ENCODE data around the gene FMC1. TPM values are rescaled to one million over a fixed set of nuclear protein-coding genes. Genes with fewer than 3 reads are reported as not detected.
"Not testable (repeated sequence)": the region's sequence is repeated elsewhere in the genome, so short reads cannot be mapped to it uniquely, and the experiment has no call there.

Gene FMC1
- total RNA-seq, 1 donor from 2014 or later: 5.1 TPM

DNA sequence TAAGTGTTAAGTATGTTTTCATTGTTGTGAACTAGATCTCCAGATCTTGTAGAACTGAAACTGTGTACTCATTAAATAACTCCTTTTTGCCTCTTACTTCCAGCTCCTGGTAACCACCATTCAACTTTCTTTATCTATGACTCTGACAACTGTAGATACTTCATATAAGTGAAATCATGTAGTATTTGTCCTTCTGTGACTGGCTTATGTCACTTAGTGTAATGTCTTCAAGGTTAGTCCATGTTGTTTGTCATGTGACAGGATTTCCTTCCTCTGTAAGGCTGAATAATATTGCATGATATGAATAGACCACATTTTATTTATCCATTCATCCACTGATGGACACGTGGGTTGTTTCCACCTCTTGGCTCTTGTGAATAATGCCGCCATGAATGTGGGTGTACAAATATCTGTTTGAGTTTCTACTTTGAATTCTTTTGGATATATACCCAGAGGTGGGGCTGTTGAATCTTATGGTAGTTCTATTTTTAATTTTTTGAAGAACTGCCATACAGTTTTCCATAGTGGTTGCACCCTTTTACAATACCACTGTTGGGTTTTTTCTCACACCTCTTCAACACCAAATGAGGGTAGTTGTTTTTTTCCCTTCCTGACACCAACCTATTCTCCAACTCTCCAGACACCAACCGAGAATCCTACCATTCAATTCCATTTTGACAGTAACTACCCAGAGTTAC lies 10.7 kb upstream of the FMC1 start:
- H3K36me3 Mint-ChIP-seq (ENCODE audit: low read depth): no peaks in the 10 kb centered on the region
- no peak for DNase-seq
- H3K4me3 Mint-ChIP-seq: no peak overlapping the region
- intact Hi-C loops (cut with micrococcal nuclease): no loop called here
- H3K27me3 Mint-ChIP-seq: peaks cover 4% of the 10 kb centered on the region
- H3K4me1 Mint-ChIP-seq: peaks cover 8% of the 10 kb centered on the region
- H3K27ac Mint-ChIP-seq: no peak overlapping the region
- H3K9me3 Mint-ChIP-seq: peaks cover 13% of the 10 kb centered on the region

DNA sequence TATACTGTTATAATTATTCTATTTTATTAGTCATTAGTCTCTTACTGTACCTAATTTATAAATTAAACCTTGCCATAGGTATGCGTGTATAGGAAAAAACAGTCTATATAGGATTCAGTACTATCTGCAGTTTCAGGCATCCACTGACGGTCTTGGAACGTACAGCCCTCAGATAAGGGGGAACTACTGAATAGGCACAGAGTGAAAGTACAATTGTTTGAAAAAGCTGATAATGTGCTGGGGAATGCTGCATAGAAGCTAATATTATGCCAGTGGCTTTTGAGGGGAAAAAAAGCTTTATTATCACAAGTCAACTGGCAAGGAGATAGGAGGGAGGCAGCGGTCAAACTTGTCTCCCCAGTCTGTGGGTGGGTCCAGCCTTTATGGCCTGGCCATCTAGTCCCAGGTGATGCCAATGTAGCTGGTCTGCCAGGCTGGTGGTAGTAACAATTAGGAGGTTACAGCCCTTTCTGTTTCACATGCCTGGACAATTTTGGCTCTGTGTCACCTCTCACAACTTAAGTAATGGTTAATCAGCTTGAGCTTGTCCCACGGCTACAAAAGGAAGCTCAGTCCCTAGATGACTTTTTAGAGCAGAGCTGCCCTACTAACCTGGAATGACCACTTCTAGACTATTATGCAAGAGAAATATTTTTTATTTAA lies 8.3 kb upstream of the FMC1 start:
- intact Hi-C loops (cut with micrococcal nuclease): no loop called here

DNA sequence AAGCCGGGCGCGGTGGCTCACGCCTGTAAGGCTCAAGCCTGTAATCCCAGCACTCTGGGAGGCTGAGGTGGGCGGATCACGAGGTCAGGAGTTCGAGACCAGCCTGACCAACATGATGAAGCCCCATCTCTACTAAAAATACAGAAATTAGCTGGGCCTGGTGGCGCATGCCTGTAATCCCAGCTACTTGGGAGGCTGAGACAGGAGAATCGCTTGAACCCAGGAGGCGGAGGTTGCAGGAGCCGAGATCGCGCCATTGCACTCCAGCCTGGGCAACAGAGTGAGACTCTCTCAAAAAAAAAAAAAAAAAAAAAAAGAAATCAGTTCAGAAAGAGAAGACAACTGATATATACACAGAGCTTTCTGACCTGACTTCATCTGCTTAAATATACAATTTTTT lies 7.7 kb upstream of the FMC1 start:
- H3K4me1 Mint-ChIP-seq; H3K27me3 Mint-ChIP-seq; H3K36me3 Mint-ChIP-seq (ENCODE audit: low read depth); H3K4me3 Mint-ChIP-seq; DNase-seq; intact Hi-C loops (cut with micrococcal nuclease); H3K27ac Mint-ChIP-seq: not testable (repeated sequence)
- H3K9me3 Mint-ChIP-seq: peaks cover 13% of the 10 kb centered on the region

More for the DNA sequence above, 8.3 kb upstream of the FMC1 start:
- Mint-ChIP-seq H3K27ac (no peak overlapping the region), H3K27me3 (peaks cover 2% of the 10 kb centered on the region), H3K36me3 (ENCODE audit: low read depth) (no peaks in the 10 kb centered on the region), H3K4me1 (peaks cover 8% of the 10 kb centered on the region), H3K4me3 (no peak overlapping the region), H3K9me3 (peaks cover 13% of the 10 kb centered on the region)
- DNase-seq: no peak

DNA sequence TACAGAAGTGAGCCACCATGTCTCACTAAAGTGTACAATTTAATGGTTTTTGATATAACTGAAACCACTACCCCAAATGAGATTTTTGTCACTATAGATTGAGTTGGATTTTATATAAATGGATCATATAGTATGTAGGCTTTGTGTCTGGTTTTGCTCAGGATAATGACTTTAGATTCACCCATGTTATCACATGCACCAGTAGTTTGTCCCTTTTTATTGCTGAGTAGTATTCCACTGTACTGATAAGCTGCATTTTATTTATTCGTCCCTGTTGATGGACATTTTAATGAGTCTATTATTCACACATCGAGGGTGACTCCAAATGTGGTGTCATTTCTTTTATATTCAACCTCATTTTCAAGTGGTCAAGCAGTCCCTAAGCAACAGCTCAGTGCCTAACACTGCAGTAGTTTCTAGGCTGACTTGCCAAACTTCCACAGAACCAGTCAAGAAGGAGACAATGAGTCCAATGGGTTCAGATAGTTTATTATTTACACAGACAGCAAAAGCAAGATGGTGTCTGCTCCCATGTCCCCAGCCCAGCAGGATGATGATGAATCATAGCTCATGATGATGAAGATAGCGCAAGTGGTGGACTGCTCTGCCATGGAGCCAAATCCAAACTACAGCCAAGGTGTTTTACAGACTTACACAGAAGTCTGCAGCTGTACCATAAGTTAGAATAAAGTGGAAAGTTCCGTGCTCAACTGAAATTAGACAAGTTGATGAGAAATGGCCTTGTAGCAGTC lies 6.6 kb upstream of the FMC1 start:
- DNase-seq: no peak
- peaks cover 12% of the 10 kb centered on the region for H3K4me1 Mint-ChIP-seq
- H3K9me3 Mint-ChIP-seq: peaks cover 19% of the 10 kb centered on the region
- H3K27ac Mint-ChIP-seq: no peak overlapping the region
- H3K27me3 Mint-ChIP-seq: peaks cover 2% of the 10 kb centered on the region
- H3K36me3 Mint-ChIP-seq (ENCODE audit: low read depth): peaks cover 4% of the 10 kb centered on the region
- intact Hi-C loops (cut with micrococcal nuclease): no loop called here
- no peak overlapping the region for H3K4me3 Mint-ChIP-seq

DNA sequence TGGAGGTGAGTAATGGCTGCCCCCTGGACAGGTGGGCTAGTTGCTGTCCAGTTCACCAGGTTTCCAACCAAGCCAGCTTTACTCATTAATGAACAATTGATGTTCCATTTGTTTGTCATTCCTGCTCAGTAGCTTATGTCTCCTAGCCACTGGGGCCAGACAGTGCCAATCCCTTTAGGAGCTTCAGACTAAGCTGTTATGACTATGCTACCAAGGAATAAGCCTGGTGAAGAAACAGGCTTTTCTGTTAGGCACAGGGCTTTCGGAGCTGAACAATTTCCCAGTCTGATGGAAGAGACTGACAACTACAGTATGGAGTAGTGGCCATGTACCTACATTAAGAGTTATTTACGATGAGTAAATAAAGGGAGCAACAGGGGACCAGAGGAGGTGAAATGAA lies 2.1 kb upstream of the FMC1 start:
- Mint-ChIP-seq H3K4me3 (peak overlapping the region; percentile 91), H3K36me3 (ENCODE audit: low read depth) (peaks cover 8% of the 10 kb centered on the region), H3K9me3 (peaks cover 9% of the 10 kb centered on the region), H3K27me3 (peaks cover 5% of the 10 kb centered on the region), H3K4me1 (peaks cover 18% of the 10 kb centered on the region), H3K27ac (peak overlapping the region; percentile 93)
- intact Hi-C loops (cut with micrococcal nuclease): no loop called here
- peak; percentile 59 for DNase-seq

DNA sequence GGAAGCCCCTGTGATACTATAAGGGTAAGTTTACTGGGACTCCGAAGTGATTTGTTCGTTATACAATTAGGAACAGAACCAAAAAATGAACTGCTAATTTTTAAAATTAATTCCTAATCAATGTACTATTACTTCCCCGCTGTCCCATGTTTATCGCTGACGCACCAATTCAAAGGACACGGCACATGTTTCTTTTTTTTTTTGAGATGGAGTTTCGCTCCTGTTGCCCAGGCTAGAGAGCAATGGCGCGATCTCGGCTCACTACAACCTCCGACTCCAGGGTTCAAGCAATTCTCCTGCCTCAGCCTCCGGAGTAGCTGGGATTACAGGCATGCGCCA lies 1.5 kb upstream of the FMC1 start:
- H3K9me3 Mint-ChIP-seq: peaks cover 9% of the 10 kb centered on the region
- intact Hi-C loops (cut with micrococcal nuclease): loop anchor here (1.0 to 10.0 kb wide), 10 partner anchors 20 to 1675 kb away; partner anchors contain the start of genes CREB3L2, KDM7A, LUC7L2 and MRPS33
- DNase-seq: no peak
- H3K4me1 Mint-ChIP-seq: peaks cover 19% of the 10 kb centered on the region
- H3K27me3 Mint-ChIP-seq: peaks cover 4% of the 10 kb centered on the region
- H3K4me3 Mint-ChIP-seq: peak overlapping the region; percentile 91
- peaks cover 10% of the 10 kb centered on the region for H3K36me3 Mint-ChIP-seq (ENCODE audit: low read depth)
- H3K27ac Mint-ChIP-seq: peak overlapping the region; percentile 93

DNA sequence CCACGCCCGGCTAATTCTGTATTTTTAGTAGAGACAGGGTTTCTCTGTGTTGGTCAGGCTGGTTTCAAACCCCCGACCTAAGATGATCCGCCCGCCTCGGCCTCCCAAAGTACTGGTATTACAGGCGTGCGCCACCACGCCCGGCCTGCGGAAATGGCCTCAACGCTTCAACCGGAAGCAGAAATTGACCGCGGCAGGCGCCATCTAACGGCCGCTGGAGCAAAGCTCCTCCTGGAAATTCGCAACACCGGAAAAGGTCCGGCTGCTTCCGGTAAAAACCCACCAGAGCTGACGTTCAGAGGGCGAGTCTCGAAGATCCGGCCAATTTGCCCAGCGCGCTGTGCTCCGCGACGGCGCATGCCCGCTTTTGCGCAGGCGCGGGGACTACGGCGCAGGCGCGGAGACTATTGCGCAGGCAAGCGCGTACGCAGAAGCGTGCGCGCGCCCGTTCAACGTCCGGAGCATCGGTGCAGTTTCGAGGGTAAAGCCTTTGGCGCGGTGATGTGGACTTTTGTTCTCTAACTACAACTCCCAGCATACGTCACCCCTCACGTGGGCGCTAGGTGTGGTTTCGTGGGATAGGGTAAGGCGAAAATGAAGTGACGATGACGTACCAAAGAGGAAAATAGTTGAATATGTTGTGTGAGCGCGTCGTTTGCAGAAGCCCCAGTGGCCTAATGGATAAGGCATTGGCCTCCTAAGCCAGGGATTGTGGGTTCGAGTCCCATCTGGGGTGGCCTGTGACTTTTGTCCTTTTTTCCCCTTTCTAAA lies 915 bp upstream of the FMC1 start:
- Mint-ChIP-seq H3K4me3 (peak overlapping the region; percentile 91), H3K4me1 (peaks cover 19% of the 10 kb centered on the region), H3K9me3 (peaks cover 9% of the 10 kb centered on the region), H3K36me3 (ENCODE audit: low read depth) (peaks cover 13% of the 10 kb centered on the region), H3K27ac (peak overlapping the region; percentile 93), H3K27me3 (peaks cover 4% of the 10 kb centered on the region)
- intact Hi-C loops (cut with micrococcal nuclease): loop anchor here (1.0 to 10.0 kb wide), 10 partner anchors 19 to 1675 kb away; partner anchors contain the start of genes CREB3L2, KDM7A, LUC7L2 and MRPS33
- DNase-seq: peak; percentile 99

DNA sequence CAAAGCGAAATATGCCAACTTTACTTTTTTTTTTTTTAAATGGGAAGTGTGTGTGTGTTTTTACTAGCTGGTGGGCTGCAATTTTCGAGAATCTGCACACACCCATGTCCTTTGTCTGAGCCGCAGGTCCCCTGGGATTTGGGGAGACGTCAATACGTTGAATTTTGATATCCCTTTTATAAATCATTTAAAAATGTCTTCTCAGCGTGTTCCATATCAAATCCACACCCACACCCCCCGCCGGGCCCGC lies 404 bp upstream of the FMC1 start:
- Mint-ChIP-seq H3K27ac (peak overlapping the region; percentile 93), H3K36me3 (ENCODE audit: low read depth) (peaks cover 13% of the 10 kb centered on the region), H3K4me3 (peak overlapping the region; percentile 91), H3K27me3 (peaks cover 4% of the 10 kb centered on the region), H3K4me1 (peaks cover 19% of the 10 kb centered on the region), H3K9me3 (peaks cover 9% of the 10 kb centered on the region)
- no peak for DNase-seq
- intact Hi-C loops (cut with micrococcal nuclease): loop anchor here (1.0 to 10.0 kb wide), 10 partner anchors 19 to 1674 kb away; partner anchors contain the start of genes CREB3L2, KDM7A, LUC7L2 and MRPS33

DNA sequence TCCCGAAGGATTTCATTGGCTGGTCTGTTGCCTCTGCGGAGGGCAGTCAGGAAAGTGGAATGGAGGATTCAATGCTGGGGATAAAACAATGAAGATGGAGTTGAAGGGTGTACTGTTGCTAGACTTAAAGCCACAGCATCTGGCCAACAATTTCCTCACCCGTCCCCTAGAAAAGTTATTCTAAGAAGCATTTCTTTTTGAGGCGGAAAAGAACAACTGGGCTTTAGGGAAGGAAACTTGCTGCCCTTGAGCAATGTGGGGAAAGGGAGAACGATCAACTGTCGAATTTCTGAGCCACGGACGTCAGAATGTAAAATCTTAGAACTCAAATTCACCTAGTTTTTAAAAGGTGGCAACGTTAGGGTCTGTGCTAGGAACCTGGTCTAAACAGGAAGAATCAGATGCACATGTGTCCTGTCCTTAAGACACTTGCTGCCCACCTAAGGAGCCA lies 664 bp downstream of the FMC1 start:
- Mint-ChIP-seq H3K36me3 (ENCODE audit: low read depth) (peaks cover 15% of the 10 kb centered on the region), H3K9me3 (peaks cover 9% of the 10 kb centered on the region), H3K4me1 (peaks cover 19% of the 10 kb centered on the region), H3K27ac (peak overlapping the region; percentile 93), H3K27me3 (peaks cover 4% of the 10 kb centered on the region), H3K4me3 (peak overlapping the region; percentile 91)
- no peak for DNase-seq
- intact Hi-C loops (cut with micrococcal nuclease): loop anchor here (2.0 to 10.0 kb wide), 6 partner anchors 297 to 1673 kb away; partner anchors contain the start of genes CREB3L2, KDM7A and MRPS33

DNA sequence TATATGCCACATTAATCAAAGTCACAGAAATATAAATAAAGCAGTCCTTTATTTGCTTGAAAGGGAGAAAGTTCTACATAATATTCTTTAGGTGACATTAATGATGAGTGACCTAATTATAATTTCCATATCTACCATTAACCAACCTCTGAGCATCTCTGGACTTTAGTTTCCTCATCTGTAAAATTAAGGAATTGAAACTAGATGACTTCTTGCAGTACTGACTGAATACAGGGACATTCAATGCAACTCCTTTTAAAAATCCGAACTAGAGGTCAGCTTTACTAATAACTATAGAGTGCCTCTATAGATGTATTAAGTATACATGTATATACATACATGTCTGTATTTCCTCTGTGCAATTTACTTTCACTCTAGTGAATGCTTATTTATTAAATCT lies 3.9 kb downstream of the FMC1 start:
- intact Hi-C loops (cut with micrococcal nuclease): loop anchor here (10.0 kb wide), 2 partner anchors 330 to 1670 kb away; partner anchors contain the start of gene MRPS33
- Mint-ChIP-seq H3K9me3 (peaks cover 3% of the 10 kb centered on the region), H3K36me3 (ENCODE audit: low read depth) (peaks cover 20% of the 10 kb centered on the region), H3K27me3 (peaks cover 4% of the 10 kb centered on the region), H3K4me3 (no peak overlapping the region), H3K27ac (no peak overlapping the region), H3K4me1 (peaks cover 15% of the 10 kb centered on the region)
- DNase-seq: no peak

DNA sequence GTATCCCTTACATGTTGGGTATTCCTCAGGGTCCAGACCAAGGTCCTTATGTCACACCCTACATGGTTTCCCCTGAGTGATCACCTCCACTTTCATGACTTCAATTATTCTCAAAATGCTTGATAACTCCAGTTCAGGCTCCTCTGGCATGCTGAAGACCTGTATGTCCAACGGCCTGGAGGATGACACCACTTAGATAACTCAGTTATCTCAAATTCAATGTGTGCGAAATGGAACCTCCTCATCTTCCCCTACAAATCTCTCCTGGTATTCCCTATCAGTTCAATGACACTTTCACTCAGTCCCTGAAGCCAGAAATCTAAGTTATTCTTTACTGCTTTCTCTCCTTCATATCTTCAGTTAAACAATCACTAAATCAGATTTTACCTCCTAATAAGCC lies 9.9 kb downstream of the FMC1 start:
- DNase-seq: no peak
- H3K9me3 Mint-ChIP-seq: no peaks in the 10 kb centered on the region
- peaks cover 28% of the 10 kb centered on the region for H3K36me3 Mint-ChIP-seq (ENCODE audit: low read depth)
- intact Hi-C loops (cut with micrococcal nuclease): no loop called here
- H3K27me3 Mint-ChIP-seq: no peaks in the 10 kb centered on the region
- H3K4me1 Mint-ChIP-seq: peaks cover 11% of the 10 kb centered on the region
- peak overlapping the region; percentile 14 for H3K27ac Mint-ChIP-seq
- H3K4me3 Mint-ChIP-seq: no peak overlapping the region

DNA sequence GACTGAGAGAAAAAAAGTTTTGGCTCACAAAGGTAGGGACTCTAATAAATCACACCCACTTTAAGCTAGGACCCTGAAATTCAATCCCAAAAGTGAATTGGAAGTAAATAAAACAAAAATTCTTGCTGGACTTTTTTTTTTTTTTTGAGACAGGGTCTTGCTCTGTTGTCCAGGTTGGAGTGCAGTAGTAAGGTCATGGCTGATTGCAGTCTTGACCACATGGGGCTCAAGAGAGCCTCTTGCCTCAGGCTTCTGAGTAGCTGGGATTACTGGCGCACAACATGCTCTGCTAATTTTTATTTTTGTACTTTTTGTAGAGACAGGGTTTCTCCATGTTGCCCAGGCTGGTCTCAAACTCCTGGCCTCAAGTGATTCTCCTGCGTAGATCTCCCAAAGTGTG lies 13.6 kb downstream of the FMC1 start:
- Mint-ChIP-seq H3K4me3 (no peak overlapping the region), H3K27me3 (no peaks in the 10 kb centered on the region), H3K36me3 (ENCODE audit: low read depth) (peaks cover 24% of the 10 kb centered on the region), H3K9me3 (no peaks in the 10 kb centered on the region), H3K27ac (no peak overlapping the region), H3K4me1 (peaks cover 17% of the 10 kb centered on the region)
- intact Hi-C loops (cut with micrococcal nuclease): loop anchor here (5.0 kb wide), 4 partner anchors 122 to 892 kb away; partner anchors contain the start of genes TRIM24, UBN2 and ZC3HAV1L
- no peak for DNase-seq

DNA sequence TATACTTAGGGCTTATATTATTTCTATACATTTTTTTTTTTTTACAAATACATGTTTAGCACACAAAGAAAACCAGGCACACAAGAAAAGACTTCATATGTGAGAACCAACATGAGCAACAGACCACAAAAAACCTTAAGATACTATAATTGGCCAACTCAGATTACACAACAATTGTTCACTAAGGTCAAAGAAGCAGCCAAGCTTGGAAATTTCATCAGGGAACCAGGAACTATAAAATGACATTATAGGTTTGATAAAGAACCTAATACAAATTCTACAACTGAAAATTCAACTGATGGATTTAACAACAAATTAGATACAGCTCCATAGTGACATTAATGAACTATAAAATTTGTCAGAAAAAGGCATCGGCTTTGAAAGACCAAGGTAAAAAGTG lies 14.2 kb downstream of the FMC1 start:
- no peaks in the 10 kb centered on the region for H3K27me3 Mint-ChIP-seq
- peaks cover 17% of the 10 kb centered on the region for H3K4me1 Mint-ChIP-seq
- peaks cover 24% of the 10 kb centered on the region for H3K36me3 Mint-ChIP-seq (ENCODE audit: low read depth)
- H3K9me3 Mint-ChIP-seq: no peaks in the 10 kb centered on the region
- DNase-seq: no peak
- H3K27ac Mint-ChIP-seq: no peak overlapping the region
- H3K4me3 Mint-ChIP-seq: no peak overlapping the region
- intact Hi-C loops (cut with micrococcal nuclease): loop anchor here (5.0 kb wide), 4 partner anchors 123 to 893 kb away; partner anchors contain the start of genes TRIM24, UBN2 and ZC3HAV1L
